ENCODE results near the gene ZNRF4. TPM values are rescaled to one million over a fixed set of nuclear protein-coding genes. Genes with fewer than 3 reads are reported as not detected.

Gene ZNRF4
- total RNA-seq, 3 donors from 2014 or later = not detected

DNA sequence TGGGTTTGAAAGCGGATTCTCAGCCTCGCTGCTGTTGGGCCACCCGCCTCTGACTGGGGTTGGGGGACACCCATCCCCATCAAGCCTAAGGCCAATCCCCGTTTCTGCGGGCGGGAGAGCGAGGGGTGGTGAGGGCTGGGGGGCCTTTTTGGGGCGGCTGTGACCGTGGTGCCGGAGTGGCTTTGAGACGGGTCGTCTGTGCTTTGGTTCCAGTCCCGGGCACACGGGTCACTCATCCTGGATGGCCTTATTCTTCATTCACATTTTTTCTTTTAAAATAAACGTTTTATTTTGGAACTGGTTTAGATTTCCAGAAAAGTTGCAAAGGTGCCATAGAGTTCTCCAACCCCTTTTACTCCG is 1.6 kb downstream of the ZNRF4 start:
- Histone ChIP-seq H3K4me1 (ENCODE audit: low read depth) (no peaks in the 10 kb centered on the region), H3K4me3 (no peak overlapping the region), H3K9me3 (peaks cover 3% of the 10 kb centered on the region), H3K36me3 (ENCODE audit: low read depth) (no peaks in the 10 kb centered on the region)
- intact Hi-C loops (cut with DNase I, micrococcal nuclease) = no loop called here
- DNase-seq = no peak
- ATAC-seq = no peak
- TF ChIP-seq, protein P1, sequence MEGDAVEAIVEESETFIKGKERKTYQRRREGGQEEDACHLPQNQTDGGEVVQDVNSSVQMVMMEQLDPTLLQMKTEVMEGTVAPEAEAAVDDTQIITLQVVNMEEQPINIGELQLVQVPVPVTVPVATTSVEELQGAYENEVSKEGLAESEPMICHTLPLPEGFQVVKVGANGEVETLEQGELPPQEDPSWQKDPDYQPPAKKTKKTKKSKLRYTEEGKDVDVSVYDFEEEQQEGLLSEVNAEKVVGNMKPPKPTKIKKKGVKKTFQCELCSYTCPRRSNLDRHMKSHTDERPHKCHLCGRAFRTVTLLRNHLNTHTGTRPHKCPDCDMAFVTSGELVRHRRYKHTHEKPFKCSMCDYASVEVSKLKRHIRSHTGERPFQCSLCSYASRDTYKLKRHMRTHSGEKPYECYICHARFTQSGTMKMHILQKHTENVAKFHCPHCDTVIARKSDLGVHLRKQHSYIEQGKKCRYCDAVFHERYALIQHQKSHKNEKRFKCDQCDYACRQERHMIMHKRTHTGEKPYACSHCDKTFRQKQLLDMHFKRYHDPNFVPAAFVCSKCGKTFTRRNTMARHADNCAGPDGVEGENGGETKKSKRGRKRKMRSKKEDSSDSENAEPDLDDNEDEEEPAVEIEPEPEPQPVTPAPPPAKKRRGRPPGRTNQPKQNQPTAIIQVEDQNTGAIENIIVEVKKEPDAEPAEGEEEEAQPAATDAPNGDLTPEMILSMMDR (IDR thresholded peaks at IDR 0.05) = no peak

DNA sequence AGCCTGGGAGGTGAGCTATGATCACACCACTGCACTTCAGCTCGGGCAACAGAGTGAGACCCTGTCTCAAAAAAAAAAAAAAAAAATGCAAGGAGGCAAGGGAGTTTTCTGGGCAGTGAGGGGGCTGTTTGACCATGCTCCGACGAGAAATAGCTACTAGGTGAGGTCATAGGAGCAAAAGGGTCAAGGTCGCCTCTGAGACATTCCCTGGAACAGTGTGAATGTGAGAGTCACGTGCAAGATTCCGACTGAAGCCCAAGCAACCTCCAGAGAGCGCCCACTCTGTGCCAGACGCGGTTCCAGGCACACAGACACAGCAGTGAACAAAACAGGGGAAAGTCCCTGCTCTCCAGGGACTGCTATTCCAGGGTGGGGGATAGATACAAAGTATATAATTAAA is 2.5 kb downstream of the ZNRF4 start:
- intact Hi-C loops (cut with DNase I, micrococcal nuclease) = no loop called here
- ATAC-seq = no peak

DNA sequence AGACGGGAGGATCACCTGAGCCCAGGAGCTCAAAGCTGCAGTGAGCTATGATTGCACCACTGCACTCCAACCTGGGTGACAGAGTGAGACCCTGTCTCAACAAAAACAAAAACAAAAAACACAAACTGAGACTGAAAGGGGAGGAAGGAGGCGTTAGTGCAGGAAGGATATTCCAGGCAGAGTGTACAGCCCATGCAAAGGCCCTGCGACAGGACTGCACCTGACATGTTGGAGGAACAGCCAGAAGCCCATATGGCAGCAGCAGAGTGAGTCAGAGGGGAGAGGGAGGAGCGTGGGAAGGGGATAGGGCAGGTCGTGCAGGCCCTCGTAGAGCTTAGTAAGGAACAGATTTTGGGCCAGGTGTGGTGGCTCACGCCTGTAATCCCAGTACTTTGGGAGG is 3.2 kb downstream of the ZNRF4 start:
- Histone ChIP-seq H3K4me1 (ENCODE audit: low read depth) (no peaks in the 10 kb centered on the region), H3K4me3 (no peak overlapping the region), H3K36me3 (ENCODE audit: low read depth) (no peaks in the 10 kb centered on the region), H3K9me3 (no peaks in the 10 kb centered on the region)
- DNase-seq = no peak
- intact Hi-C loops (cut with DNase I, micrococcal nuclease) = no loop called here
- TF ChIP-seq, protein P1 (IDR thresholded peaks at IDR 0.05) = no peak
- no peak for ATAC-seq

More for the DNA sequence above, 2.5 kb downstream of the ZNRF4 start:
- TF ChIP-seq, protein P1 (IDR thresholded peaks at IDR 0.05) = no peak
- Histone ChIP-seq H3K4me3 (no peak overlapping the region), H3K9me3 (peaks cover 3% of the 10 kb centered on the region), H3K4me1 (ENCODE audit: low read depth) (no peaks in the 10 kb centered on the region), H3K36me3 (ENCODE audit: low read depth) (no peaks in the 10 kb centered on the region)
- DNase-seq = no peak

DNA sequence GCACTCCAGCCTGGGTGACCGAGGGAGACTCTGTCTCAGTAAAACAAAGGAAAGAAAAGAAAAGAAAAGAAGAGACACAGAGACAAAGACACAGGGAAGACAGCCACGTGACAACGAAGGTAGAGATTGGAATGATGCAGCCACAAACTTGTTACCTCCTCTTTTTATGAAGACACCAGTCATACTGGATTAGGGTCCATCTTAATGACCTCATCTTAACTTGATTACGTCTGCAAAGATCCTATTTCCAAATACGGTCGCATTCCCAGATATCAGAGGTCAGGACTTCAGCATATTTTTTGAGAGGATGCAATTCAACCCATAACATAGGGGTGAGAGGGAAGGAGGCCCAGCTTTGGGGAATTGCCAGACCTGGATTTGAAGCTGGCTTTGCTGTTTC is 4.1 kb downstream of the ZNRF4 start:
- H3K36me3 ChIP-seq (ENCODE audit: low read depth) = no peaks in the 10 kb centered on the region
- ATAC-seq (no peak), DNase-seq (no peak)
- no peak overlapping the region for H3K4me3 ChIP-seq
- H3K9me3 ChIP-seq = no peaks in the 10 kb centered on the region
- H3K4me1 ChIP-seq (ENCODE audit: low read depth) = no peaks in the 10 kb centered on the region
- TF ChIP-seq, protein P1 (IDR thresholded peaks at IDR 0.05) = no peak
- intact Hi-C loops (cut with DNase I, micrococcal nuclease) = no loop called here

DNA sequence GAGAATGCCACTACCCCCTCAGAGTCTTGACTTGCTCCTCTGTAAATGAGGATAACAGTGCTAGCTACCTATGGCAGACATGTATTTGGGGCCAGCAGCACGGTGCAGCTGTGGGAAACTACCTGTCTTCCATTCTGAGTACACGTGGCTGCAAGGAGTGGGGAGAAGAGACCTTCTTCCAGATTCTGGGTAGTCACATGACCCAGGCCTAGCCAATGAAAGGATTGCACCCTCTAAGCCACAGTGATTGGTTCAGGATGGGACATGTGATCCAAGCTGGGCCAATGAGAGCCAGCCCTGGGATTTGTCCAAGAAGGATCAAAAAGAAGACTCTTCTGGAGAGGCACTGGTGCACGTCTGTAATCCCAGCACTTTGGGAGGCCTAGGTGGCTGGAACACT is 5.5 kb downstream of the ZNRF4 start:
- Histone ChIP-seq H3K4me3 (no peak overlapping the region), H3K36me3 (ENCODE audit: low read depth) (no peaks in the 10 kb centered on the region), H3K9me3 (no peaks in the 10 kb centered on the region), H3K4me1 (ENCODE audit: low read depth) (no peaks in the 10 kb centered on the region)
- intact Hi-C loops (cut with DNase I, micrococcal nuclease) = no loop called here
- no peak for ATAC-seq
- no peak for DNase-seq
- TF ChIP-seq, protein P1 (IDR thresholded peaks at IDR 0.05) = no peak

DNA sequence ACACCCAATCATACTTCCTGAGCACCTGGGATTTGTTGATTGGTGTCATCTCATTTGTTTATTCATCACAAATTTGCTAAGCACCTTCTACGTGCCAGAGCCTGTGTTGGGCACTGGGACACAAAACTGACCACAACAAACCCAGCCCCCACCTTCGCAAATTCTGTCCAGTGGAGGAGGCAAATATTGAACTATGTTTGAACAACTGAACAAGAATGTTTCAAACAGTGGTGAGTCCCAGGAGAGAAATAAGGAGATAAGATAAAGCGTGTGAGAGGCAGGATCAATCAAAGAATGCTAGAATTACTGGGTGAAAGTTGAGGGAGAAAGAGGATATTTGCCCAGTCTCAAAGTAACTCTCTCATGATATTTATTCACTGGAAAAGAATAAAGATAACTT is 8.7 kb downstream of the ZNRF4 start:
- H3K9me3 ChIP-seq = no peaks in the 10 kb centered on the region
- TF ChIP-seq, protein P1 (IDR thresholded peaks at IDR 0.05) = no peak
- intact Hi-C loops (cut with DNase I, micrococcal nuclease) = no loop called here
- H3K4me1 ChIP-seq (ENCODE audit: low read depth) = no peaks in the 10 kb centered on the region
- DNase-seq (no peak), ATAC-seq (no peak)
- no peaks in the 10 kb centered on the region for H3K36me3 ChIP-seq (ENCODE audit: low read depth)
- H3K4me3 ChIP-seq = no peak overlapping the region
